Stimulated activated CD8-positive, alpha-beta memory T cell treated with anti-CD3 and anti-CD28 coated beads, Interleukin-2, amount 100 ng/mL, for 48 hours (primary cell): Measurements from ENCODE around the gene CD200R1L.

Experiments used
- DNase-seq, 2 donors: peaks; one replicate each; pipeline ENCODE4 v3.0.0-alpha.2; 2020; ENCODE audit warnings: low read depth in 2 of 2

The CD200R1L gene

DNA sequence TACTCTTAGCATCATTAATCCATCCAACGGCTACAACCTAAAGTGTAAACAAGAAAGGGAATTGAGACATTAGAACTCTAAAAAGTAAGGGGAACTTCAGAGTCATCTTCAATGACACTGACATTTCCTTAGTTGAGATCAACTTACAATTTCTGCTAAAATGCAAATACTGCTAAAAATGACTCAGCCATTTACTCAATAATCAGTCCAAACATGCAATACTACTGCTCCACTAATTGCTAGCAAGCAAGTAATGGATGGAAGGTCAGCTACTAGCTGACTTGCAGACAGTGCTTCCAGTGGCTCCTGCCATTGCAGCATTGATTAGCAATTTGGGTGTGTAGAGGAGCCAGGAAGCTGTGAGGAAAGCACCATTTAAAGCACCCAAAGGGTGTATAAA lies 28.4 kb downstream of the CD200R1L start:
- DNase-seq = no peak

DNA sequence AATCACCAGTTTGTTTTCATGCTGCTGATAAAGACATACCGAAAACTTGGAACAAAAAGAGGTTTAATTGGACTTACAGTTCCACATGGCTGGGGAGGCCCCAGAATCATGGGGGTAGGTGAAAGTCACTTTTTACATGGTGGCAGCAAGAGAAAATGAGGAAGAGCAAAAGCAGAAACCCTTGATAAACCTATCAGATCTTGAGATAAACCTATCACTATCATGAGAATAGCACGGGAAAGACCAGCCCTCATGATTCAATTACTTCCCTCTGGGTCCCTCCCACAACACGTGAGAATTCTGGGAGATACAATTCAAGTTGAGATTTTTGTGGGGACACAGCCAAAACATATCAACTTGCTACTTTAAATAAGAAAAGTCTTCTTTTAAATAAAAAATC lies 28.9 kb downstream of the CD200R1L start:
- no peak for DNase-seq

DNA sequence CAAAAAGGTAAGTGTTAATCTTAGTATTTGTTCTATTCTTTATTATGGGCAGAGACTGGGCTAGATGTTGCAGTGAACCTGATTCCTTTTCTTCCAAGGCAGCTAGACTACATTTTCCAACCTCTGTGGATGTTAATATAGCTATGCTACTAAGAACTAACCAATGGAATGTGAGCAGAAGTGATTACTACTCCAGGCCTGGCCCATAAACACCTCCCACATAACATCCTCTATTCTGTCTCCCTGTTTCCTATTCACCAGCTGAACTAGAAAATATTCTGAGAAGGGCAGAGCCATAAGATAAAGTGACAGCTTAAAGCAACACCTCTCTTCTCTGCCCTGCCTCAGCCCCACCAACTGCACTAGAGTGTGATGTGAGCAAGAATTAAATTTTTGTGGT lies 29.4 kb downstream of the CD200R1L start:
- no peak for DNase-seq

DNA sequence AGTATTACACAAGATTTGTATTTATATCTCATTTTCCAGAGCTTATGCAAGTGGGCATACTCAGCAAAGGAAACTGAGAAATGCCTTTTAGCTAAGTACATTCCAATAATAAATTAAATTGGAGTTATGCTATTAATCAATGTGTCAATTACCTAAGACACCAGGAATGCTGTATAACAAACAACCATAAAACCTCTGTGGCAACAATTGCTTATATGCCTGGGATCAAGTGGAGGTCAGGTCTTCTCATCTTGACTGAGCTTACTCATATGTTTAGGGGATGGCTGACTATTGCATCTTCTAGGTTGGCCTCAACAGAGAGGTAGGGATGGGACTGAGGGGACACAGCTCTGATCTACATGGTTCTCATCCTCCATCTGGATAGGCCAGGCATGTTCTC lies 30.7 kb downstream of the CD200R1L start:
- DNase-seq = no peak

DNA sequence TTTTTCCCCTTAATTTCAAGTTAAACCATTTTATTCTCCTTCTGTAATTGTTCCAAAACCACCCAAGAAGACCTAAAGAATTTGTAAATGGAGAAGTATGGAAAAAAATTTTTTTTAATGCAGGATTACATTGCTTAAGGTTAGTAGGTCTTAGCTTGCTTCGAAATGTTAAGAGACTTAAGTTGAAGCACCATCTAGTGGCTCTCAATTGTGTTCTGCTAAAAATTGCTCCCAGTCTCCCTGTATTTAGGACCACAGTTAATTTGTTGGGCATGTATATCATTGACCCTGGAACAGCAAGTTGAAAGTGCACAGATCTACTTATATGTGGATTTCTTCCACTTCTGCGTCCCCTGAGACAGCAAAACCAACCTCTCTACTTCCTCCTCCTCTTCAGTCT lies 32.4 kb downstream of the CD200R1L start:
- no peak for DNase-seq

DNA sequence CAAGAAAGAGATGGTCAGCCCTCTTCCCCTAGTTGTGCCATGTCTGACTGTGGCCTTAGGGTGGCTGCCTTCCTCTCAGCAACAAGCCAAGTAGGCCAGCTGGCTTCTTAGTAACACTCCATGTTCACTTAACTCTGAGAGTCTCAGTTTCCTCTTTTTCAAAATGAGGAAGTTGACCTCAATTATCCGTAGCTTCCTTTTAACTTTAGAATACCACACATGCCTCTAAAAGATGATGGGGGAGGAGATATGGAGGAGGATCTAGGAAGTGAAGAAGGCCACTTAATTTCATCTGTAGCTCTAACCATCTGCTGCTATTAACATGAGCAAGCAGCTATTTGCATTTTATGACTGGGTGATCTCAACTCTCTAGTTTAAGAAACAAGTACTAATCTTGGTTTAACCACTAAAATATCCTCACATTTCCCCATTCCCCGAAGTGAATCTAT lies 32.9 kb downstream of the CD200R1L start:
- no peak for DNase-seq

DNA sequence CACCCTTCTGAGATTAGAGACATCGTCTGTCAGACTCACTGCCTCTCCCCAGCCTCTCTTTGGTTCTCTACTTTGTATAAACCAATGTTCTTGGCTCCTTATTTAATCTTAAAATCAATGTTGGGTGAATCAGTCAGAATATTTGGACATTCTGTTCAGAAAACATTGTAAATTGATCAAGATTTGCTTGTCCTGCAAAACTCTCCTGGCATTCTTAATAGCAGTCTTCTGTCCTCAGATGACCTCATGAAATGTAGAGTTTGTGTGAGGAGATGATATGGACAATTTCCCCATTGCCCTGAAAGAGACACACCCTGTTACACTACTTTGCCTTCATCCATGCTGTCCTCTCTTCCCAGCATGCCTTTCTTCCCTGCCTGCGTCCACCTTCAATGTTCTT lies 33.6 kb downstream of the CD200R1L start:
- no peak for DNase-seq

DNA sequence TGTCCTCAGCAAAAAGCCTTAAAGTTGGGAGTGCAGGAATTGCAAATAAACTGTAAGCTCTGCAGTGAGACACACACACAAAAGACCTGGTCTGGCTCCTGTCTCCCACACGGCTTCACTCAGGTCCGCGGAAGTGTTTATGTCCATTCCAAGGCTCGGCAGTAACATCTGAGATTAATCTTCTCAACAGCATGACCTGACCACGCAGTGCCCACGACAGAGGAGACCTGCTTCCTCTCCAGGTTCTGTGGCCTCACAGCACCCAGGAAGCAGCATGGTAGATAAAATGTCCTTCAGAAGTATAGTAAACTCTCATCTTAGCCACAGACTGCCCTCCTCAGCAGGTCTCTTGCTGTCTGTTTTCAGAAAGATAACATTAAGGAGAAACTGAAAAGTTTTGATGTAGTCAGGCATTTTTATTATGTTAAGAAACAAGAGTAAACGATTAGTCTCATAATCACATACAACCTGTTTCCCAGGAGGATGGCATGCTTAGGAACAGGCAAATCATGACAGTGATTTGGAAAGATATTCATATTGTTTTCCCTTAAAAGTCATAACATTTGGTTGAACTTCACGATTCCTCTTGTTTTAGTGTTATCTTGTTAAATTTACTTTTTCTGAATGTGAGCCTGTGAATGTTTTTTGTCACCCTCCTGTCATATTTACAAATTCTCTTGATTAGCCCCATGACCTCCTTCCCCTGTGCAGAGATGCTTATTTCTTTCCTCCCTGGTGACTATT lies 34.6 kb downstream of the CD200R1L start:
- no peak for DNase-seq

DNA sequence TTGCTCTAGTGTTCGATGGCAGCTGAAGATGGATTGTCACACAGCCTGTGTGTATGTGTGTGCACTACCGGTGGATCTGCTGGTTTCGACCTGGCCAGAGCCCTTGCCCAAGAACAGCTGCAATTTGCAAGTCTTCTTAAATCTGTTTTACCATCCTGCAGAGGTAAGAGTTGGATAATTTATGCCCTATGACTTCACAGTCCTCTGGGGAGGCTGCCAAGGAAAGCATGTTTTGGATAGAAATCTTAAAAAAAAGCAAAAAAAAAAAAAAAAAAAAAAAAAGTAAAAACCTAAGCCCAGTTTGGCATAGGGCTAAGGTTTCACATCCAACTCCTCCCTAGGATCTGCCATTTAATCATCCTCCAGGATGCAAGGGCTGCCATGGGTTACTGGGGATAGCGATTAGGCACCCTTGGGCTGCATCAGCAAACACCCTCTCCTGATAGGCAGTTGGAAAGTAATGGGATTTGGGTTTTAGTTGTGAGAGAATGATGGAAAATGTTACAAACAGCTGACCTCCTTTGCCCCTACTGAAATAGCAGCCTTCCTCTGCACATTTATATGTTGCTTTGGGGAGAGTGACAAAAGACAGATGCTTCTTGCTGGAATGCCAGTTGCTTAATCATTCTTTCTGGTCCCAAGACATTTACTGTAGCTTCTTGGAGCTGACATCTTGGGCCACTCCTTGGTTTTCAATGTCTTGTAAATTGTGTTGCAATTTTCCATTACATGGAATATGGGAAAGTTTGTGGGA lies 35.4 kb downstream of the CD200R1L start:
- DNase-seq = no peak

DNA sequence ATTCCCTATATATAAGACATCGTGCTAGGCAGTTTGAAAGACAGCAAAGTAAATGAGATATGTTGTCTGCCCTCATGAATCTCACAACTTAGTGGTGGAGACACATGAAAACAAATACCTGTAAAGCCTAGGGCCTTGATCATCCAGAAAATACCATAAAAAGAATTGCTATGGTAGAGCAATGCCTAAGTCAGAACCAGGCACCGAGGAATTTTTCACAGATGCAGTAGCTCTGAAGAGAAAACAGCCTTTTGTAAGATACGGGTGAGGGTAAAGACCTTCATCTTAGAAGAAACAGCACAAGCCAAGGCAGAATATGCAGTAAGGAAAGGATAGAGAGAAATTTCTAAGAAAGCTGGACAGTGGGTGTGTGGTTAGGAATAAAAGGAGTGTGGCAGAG lies 36.1 kb downstream of the CD200R1L start:
- DNase-seq = no peak

DNA sequence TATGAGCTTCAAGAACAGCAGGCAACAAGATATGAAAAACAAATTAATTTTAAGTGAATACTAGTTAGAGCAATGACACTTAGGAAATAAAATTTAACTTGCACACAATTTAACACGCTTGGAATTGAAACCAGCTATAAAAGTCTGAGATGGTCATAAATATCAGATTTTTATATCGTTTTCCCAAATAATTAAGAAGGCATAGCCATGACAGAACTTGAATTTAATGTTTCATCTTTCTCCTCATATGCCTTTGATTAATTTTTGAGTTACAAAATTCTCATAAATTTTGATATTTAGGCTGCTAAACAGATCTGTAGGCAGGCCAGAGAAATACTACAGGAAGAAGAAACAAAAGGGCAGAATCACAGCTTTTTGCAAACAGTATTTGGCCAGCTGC lies 38.5 kb downstream of the CD200R1L start:
- no peak for DNase-seq

DNA sequence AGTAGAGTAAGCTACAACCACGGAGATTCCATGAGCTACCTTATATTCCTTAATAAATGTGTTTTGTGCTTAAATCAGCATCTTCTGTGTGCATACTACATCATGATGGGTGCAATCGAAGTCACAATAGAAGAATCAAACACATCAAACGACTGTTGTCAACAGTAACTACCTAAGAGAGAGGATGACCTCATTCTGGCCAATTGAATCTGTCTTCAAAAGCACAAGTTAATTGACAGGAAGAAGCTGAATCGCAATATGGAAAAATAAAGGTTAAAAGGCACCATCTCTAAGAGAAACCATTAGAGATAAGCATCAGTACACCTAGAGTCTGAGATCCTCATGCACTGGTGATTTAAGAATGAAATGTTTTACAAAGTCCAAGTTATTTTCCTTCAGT lies 39.0 kb downstream of the CD200R1L start:
- no peak for DNase-seq

DNA sequence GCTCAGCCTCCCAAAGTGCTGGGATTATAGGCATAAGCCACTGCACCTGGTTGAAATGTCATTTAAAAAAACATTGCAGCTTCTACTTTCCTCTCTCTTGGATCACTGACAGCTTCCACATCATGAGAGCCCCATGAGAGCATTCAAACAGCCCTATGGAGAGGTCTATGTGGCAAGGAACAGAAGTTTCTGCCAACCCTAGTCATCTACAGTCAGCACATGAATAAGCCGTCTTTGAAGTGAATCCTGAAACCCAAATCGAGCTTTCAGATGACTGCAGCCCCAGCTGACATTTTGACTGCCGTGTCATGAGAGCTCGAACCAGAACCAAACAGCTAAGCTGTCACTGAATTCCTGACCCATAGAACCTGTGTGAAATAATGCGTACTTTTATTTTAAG lies 39.8 kb downstream of the CD200R1L start:
- no peak for DNase-seq

DNA sequence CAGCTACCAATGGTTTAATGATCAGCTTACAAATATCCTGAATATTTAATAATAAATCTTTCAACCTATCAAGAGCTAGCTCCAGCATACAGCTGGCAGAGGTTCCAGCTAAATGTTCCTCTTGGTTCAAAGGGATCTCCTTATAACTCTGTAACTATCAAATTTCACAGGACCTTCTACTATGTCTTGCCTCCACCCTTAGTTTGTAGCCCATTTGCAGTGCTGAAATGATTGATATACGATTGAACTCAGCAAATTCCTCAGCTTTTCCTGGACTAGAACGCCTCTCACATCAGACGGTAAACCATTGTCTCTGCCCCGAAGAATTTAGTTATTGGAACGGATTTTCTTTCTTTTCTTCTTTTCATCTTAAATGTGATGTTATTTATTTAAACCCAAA lies 41.5 kb downstream of the CD200R1L start:
- DNase-seq = no peak

DNA sequence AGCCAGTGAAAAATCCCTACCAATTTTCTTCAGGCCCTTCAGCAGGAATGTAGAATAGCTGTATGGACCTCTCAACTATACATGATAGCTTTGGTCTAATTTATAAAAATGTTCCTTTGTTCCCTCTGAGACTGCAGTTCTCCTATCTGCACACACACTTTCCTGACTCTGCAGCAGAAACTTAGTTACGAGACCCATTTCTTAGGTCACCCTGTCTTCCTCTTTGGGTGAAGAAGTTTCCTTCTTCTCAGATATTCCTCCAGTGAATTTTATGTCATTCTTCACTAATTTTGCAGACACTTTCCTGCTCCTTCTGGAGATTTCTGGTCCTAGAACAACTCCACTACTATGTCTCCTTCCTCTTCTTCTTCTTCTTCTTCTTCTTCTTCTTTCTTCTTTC lies 42.6 kb downstream of the CD200R1L start:
- no peak for DNase-seq

DNA sequence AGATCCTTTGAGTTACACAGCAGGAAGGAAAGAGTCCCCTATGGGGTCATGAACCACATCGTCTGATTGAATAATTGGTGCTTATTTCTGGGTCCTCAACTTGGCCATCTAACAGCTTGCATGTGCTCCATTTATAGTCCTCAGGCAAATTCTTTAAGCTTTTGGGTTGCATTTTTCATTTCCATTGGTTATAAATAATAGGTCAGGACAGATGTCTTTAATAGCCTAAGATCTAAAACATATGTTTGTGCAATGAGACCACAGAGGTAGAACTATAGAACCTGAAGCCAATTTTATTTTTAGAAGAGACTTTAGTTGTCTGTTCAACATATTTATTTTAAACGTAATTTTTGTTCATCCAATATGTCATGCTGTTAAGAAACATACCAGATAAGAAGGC lies 43.2 kb downstream of the CD200R1L start:
- no peak for DNase-seq

DNA sequence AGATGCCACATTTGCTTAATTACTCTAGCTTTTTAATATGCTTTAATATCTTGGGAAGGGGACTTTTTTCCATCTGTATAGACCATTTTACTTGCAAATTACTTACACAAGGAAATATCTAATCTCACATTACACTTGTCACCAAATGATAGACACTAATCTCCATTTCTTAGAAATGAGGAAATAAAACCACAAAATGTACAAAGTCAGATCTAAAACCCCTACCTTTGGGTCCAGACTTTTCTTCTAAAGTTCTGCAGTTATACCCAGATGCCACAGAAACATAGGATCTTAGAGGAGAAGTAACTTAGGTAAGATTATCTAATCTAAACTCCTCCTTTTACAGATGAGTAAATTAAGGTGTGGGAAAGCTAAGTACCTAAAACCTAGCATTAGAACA lies 44.3 kb downstream of the CD200R1L start:
- DNase-seq = no peak

DNA sequence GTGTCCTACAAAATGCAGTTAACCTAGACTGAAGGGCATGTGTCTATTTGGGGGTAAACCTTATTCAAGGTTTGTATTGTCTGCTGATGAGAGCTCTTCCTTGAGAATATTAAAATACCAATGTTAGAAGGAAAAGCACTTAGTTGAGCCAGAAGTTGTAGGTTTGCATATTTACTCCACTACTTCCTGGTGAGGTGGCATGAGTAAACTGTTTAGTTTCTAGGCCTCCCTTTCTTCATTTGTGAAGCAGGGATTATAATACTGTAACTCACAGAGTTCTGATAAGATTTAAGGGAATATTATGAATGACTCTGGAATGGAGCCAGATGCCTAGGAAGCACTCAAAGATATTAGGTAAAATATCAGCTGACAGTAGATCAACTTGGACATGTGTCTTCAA lies 46.7 kb downstream of the CD200R1L start:
- DNase-seq = no peak

DNA sequence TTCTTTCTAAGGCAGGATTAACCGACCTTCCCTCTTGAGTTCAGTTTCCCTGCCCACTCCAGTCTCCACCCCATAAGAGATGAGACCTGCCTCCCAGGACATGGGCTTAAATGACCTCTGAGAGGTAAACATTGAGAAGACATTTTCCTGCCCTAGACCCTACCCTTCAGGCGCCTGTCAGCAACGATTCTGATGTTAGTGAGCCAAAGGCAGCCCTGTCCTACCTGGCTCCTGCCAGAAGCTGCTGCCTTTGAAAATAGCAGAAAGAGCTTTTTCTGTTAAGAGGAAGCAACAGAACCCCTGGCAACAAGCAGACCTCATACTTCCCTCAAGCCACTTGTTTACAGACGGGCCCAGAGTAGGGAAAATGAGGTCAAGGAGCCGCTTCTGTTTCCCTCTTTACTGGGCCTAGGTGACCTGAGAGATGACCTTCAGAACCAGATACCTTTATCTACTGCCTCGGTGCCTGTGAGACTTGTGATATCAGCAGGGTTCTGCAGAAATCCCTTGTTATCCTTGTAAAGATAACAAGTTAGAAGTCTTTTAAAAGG lies 52.0 kb downstream of the CD200R1L start:
- no peak for DNase-seq

DNA sequence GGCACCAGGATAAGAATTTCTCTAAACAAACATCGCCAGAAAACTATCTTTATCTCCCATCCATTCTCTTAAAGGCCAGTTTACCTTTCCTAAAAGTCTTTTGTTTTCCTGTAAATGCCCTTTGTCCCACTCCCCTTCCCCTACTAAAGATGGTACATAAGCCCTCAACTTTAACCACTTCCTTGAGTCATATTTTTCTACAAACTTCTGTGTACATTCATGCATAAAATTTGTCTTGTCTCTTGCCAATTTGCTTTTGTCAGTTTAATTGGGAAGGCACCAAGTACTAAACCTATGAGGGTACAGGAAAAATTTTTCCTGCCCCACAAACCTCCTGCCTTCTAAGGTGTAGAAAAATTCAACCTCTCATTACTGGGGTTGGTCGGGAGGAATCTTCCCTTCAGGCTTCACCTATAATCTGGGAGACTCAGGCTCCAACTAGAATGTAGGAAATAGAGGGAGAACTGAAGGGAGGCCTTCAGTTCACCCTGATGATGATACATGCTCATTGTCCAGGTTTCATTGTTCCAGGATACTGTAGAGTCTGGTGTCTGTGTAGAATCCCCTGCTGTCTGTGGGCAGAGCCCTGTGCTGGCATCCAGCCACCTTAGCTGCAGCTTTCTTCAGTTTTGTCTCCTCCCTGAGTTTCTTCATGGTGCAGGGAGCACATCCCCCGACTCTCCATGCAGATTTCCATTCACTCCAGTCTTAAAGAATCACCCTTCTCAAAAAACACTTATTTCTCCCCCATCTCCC lies 53.2 kb downstream of the CD200R1L start:
- DNase-seq = no peak

DNA sequence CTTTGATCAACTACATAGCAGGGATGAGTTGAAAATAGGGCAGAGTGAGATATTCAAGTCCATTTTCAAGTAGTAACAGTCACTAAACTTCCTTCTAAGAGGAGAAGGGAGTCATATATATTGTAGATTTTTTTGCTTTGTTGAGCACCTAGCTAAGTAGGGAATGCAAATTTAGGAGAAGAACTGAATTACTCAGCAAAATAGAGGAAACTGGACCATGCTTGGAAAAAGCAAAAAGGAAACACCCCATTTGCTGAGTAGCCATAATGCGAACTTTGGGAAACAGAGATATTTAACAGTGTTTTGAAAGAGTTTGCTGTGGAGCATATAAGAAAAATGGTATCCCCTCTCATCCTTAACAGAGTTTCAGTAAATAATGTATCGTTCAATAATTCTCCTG lies 54.9 kb downstream of the CD200R1L start:
- no peak for DNase-seq

DNA sequence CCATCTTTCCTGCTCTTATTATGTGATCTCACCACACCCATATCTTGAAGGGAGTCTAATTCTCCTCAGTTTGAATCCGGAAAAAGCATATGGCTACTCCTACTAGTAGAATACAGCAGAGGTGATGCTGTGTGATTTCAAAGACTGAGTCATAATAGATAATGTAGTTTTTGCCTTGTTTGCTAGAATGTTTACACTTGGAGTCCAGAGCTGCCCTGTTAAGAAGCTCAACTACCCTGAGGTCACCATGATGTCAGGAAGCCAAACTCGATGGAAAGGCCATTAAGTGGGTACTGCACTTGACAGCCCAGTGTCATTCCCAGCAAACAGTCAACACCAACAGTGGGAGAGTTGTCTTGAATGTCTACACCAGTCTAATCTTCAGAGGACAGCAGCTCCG lies 56.9 kb downstream of the CD200R1L start:
- no peak for DNase-seq
